Kidney epithelial cell (primary cell): Measurements from ENCODE around the gene TBC1D14. TPM values are rescaled to one million over a fixed set of nuclear protein-coding genes. Genes with fewer than 3 reads are reported as not detected.

Source experiments
- DNase-seq: peaks from one replicate; pipeline ENCODE4 v3.0.0-alpha.2; 2010; ENCODE audit warnings: low read depth
- H3K27me3 ChIP-seq: 2 replicates; pipeline ENCODE4 v1.6.0; 2011; ENCODE audit warnings: low read length; ENCODE audit not compliant: control insufficient read depth, insufficient read depth
- H3K36me3 ChIP-seq: 2 replicates; pipeline ENCODE4 v1.5.1; 2011; ENCODE audit warnings: low read length; ENCODE audit not compliant: control insufficient read depth, insufficient read depth
- H3K4me3 ChIP-seq: 2 replicates; pipeline ENCODE4 v1.5.1; 2011; ENCODE audit warnings: low read depth, mild to moderate bottlenecking, control low read depth, low read length
- CTCF ChIP-seq: IDR thresholded peaks from 2 replicates; pipeline ENCODE4 v1.5.1; 2011; ENCODE audit warnings: mild to moderate bottlenecking, moderate library complexity, low read length, control low read depth, inconsistent platforms; ENCODE audit not compliant: insufficient read depth, poor library complexity, severe bottlenecking
- total RNA-seq: library from RNA; depleted of rRNA; stranded (reverse); fragments of >200 nt; gene quantifications from 2 replicates; pipeline ENCODE4 v1.2.3, GENCODE V29; 2015

TBC1D14 gene
- total RNA-seq, 1 donor from 2014 or later, result 52.8 TPM

- Histone ChIP-seq H3K4me3 (no peak overlapping the region), H3K27me3 (no peaks in the 10 kb centered on the region), H3K36me3 (peaks cover 6% of the 10 kb centered on the region)
- no peak for TF ChIP-seq CTCF
- DNase-seq, result no peak
Observed at GRCh38 chr4:7059662-7060061, 150.0 kb downstream of the TBC1D14 start.

GRCh38 chr4:7060346-7061150 is 150.9 kb downstream of the TBC1D14 start:
- Histone ChIP-seq H3K36me3 (peaks cover 4% of the 10 kb centered on the region), H3K27me3 (no peaks in the 10 kb centered on the region), H3K4me3 (no peak overlapping the region)
- no peak for DNase-seq
- no peak for TF ChIP-seq CTCF

- peaks cover 4% of the 10 kb centered on the region for H3K36me3 ChIP-seq
- no peak for TF ChIP-seq CTCF
Observed at GRCh38 chr4:7061815-7062214, 152.2 kb downstream of the TBC1D14 start.

GRCh38 chr4:7062816-7063215 is 153.2 kb downstream of the TBC1D14 start:
- no peak for DNase-seq
- TF ChIP-seq CTCF, result no peak
- peaks cover 4% of the 10 kb centered on the region for H3K36me3 ChIP-seq
- no peak overlapping the region for H3K4me3 ChIP-seq
- H3K27me3 ChIP-seq, result no peaks in the 10 kb centered on the region

More at GRCh38 chr4:7061815-7062214, 152.2 kb downstream of the TBC1D14 start:
- Histone ChIP-seq H3K27me3 (no peaks in the 10 kb centered on the region), H3K4me3 (no peak overlapping the region)
- no peak for DNase-seq

- no peak for DNase-seq
- H3K4me3 ChIP-seq, result no peak overlapping the region
- TF ChIP-seq CTCF, result no peak
- H3K36me3 ChIP-seq, result peaks cover 4% of the 10 kb centered on the region
- no peaks in the 10 kb centered on the region for H3K27me3 ChIP-seq
Observed at GRCh38 chr4:7063362-7063761, 153.7 kb downstream of the TBC1D14 start.

- peaks cover 3% of the 10 kb centered on the region for H3K36me3 ChIP-seq
- TF ChIP-seq CTCF, result no peak
- no peak for DNase-seq
- no peak overlapping the region for H3K4me3 ChIP-seq
- no peaks in the 10 kb centered on the region for H3K27me3 ChIP-seq
Observed at GRCh38 chr4:7066006-7066405, 156.4 kb downstream of the TBC1D14 start.
